ENCODE data around the gene GMPPB.
A peak's percentile ranks its signal among the peaks of the same experiment; 100 is the strongest.

GMPPB gene

GRCh38 chr3:49727924-49728361, 4.2 kb upstream of the GMPPB start:
- no peak for DNase-seq

DNA sequence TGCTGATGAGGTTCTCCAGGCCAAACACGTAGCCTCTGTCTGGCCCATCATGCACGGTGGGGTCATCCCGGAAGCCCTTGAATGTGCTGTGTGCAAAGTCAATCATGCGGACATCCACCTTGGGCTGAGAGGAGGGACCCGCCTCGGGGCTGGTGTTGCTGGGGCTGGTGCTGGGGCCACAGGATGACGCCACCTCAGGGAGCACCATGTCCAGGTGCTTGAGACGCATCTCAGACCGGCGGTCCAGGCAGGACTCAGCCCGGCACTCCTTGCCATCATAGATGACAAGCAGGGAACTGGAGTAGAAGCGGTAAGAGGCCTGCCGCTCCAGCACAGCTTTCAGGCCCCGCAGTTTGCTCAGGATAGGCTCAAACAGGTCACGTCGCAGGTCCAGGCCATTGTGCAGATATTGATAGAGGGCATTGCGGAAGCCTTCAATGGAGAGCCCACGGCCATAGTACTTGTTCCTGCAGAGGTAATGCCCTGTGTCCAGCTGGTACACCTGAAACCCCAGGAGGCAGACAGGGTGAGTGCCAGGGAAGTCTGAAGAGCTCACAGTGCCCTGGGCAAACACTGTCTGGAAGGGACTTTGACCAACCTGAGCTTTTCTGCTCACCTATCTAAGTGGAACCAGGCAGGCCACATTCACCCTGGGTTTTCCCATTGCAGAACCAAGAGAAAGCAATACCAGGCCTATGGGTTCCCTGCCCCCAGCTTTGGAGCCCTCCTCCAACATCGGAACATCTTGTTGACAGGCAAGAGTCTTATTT, 3.6 kb upstream of the GMPPB start:
- no peak for DNase-seq

- no peak for DNase-seq
Observed at GRCh38 chr3:49725906-49726681, 2.3 kb upstream of the GMPPB start.

- no peak for DNase-seq
Observed at GRCh38 chr3:49724586-49724985, 835 bp upstream of the GMPPB start.

DNA sequence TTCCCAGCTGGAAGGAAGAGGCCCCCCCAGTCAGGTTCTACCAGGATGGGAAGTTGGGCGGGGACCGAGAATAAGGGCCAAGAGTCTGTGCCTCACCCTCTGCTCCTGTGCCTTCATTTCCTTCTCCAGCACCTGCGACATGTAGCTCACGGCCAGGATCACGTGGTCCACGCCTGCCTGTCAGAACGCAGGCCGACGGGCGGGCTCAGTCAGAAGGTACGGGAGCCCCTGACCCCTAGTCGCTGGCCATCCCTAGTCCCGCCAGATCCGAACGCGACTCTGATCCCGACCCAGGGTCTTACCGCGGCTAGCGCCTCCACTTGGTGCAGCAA, 489 bp downstream of the GMPPB start:
- peak; percentile 15 for DNase-seq

- no peak for DNase-seq
Observed at GRCh38 chr3:49722896-49723295, 855 bp downstream of the GMPPB start.

GRCh38 chr3:49721896-49722781, 1.6 kb downstream of the GMPPB start:
- no peak for DNase-seq

GRCh38 chr3:49721596-49721895, 2.2 kb downstream of the GMPPB start:
- DNase-seq, result no peak

DNA sequence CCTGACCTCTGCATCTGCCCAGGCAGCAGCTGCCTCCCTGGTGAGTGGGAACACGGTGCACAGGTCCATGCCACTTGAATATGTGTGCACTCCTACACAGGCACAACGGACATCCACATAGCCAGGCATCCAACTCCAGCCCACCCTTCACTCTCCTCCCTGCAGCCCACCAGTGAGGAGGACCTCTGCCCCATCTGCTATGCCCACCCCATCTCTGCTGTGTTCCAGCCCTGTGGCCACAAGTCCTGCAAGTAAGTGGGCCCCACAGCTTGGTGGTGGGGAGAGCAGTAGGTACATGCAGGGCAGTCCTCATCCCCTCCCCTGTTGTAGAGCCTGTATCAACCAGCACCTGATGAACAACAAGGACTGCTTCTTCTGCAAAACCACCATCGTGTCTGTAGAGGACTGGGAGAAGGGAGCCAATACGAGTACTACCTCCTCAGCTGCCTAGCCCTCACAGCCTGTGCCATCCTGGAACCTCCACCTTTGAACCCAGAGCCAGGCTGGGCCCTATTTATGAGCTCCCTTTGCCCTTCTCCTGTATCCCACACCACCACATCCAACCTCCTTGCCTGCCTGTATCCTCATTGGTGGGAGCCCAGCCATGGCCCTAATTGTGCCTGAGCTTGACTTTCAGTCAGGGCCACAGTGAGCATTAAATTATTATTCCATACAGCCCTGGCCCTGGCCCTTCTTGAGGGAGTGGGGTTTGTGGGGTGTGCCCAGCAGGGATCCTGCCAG, 2.7 kb downstream of the GMPPB start:
- no peak for DNase-seq

DNA sequence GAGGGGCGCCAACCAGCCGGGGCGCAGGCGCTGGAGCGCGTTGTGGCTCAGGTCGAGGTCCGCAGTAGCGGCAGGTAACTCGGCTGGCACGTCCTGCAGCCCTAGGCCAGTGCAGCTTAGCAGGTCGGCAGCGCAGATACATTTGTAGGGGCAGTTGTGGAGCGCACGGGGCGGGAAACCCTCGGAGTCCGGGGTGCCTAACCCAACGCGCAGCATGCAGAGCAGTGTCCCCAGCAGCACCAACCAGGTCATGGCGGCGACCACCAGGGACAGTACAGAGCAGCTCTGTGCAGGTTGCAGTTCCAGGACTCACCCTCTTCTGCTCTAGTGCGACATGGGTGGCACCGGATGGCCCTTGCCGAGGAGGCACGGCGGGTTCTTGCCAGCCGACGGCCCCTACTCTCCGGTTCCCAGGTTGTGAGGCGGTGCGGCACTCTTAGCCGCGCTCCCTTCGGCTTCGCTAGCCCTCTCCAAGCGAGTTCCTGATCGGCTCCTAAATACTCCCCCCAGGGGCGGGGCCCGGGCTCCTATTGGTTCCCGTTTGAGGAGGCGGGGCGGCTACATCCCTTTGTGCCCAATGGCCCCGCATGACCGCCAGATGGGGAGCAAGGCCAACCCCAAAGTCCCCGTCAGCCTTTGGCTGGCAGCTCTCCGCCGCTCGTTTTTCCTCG, 4.4 kb downstream of the GMPPB start, which contains the start of gene AMIGO3:
TSS of gene AMIGO3 (minus strand) at position 471 of the 671 bp plus-strand sequence. CDS start at position 252, 219 bp downstream.
- peak; percentile 43 for DNase-seq

GRCh38 chr3:49718858-49719213, 4.9 kb downstream of the GMPPB start:
- DNase-seq, result no peak

GRCh38 chr3:49717959-49718857, 5.5 kb downstream of the GMPPB start:
- no peak for DNase-seq

DNA sequence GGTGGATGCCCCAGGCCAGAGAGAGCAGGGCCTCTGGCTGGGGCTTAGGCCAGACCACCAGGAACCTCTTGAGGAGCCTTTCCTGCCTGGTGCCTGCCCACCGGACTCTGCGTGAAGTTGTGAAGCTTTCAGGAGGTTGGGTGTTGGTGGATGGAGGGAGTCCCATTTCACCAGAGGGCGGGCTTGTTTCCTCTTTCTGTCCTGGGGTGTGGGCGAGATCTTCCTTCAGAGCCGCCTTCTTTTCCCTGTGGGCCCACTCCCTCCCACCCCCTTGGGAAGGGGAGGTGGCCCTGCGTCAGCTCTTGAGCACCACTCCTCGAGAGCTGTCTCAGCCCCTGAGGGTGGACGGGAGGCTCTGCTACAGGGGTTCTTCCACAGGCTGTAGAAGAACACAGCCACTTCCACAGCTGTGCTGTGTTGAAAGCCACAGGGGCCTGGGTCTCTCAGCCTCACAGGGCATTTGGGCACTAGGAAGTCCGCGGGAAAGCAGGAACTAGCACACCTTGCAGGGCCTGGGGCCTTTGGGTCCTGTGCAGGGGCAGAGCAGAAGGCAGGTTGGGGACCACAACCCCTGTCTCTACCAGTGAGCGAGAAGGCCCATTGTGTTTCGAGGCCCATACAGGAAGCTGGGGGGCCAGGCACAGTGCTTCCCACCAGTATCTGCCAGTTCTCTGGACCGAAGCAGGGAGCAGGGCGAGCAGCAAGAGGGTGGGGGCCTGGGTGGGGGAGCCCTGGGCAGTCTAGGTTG, 6.4 kb downstream of the GMPPB start:
- no peak for DNase-seq

DNA sequence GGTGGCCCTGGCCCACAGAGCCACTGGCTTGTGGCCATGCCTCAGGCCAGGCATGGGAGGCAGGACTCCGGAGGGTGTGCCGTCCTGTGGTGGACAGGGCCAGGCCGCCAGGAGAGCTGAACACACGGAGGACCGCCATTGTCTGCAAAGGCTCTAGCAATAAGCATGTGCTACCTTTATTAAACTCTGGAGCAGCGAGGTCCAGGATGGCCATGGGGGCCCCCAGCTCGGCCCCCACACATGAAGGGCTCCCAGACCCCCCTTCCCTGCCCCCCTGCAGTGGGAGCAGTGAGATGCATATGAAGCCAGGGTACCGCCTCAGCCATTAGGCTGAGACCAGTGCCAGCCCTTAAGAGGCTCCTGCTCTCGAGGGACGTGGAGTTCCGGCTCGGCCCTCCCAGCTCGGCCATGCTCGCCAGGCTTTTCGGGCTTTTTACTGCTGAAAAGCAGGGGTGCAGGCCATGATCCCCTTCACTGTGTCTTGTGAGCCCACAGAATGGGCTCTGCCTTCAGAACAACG, 7.0 kb downstream of the GMPPB start:
- DNase-seq, result no peak

DNA sequence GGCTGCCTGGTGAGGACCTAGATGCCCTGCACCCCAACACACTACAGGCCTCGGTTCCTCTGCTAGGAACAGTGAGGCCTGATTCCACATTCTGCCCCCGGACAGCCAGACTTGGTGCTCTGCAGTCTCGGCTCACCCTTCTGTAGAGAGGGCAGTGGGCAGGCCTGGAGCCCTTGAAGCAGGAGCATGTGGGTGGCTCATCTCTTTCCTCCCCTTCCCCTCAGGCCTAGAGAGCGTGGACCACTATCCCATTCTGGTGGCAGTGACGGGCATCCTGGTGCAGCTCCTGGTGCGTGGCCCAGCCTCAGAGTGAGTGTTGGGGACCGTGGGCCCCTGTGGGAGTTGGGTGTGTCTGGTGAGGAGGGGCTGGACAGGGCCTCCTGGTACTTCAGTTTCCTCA, 7.6 kb downstream of the GMPPB start:
- DNase-seq, result no peak

- DNase-seq, result no peak
Observed at GRCh38 chr3:49715611-49716121, 8.1 kb downstream of the GMPPB start.

- no peak for DNase-seq
Observed at GRCh38 chr3:49714728-49715550, 8.8 kb downstream of the GMPPB start.

DNA sequence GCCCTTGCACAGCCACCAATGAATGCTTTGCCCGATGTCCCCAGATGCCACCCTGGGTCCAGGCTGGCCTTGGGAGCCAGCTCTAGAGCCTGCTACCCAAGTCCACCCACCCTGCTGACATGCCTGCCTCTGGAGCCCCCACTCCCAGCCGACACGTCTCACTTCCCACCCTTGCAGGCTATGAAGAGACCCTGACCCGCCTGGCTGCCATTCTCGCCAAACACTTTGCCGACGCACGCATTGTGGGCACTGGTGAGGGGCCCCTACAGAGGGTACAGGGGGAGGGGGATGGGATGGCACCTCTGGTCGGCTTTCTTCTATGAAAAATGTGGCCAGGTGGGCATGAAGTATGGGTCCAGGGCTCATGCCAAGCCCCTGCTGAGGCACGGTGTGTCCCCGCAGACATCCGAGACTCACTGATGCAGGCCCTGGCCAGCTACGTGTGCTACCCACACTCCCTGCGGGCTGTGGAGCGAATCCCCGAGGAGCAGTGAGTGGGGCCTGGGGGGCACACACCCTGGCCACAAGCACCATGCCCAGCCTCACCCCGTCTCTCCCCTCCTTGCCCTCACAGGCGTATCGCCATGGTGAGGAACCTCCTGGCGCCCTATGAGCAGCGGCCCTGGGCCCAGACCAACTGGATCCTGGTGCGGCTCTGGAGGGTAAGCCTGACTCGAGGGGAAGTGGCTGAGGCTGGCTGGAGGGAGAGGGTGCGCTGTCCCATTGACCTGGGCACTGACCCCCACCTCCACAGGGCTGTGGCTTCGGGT, 10.2 kb downstream of the GMPPB start:
- DNase-seq, result no peak

Data from NCI-H2227 treated with DMSO at 0.1 percent for 48 hours (cell line).